OCI-M1 (cell line): ENCODE measurements around the gene FN3KRP.
"Not testable (repeated sequence)": the region's sequence is repeated elsewhere in the genome, so short reads cannot be mapped to it uniquely, and the experiment has no call there.

Source experiments
- DNase-seq: peaks from one replicate; lab custom pipeline; 2025; lab: John Stamatoyannopoulos, UW

FN3KRP gene

GRCh38 chr17:82743344-82744219 lies 27.1 kb downstream of the FN3KRP start:
- DNase-seq: no peak

- not testable (repeated sequence) for DNase-seq
Observed at GRCh38 chr17:82744736-82745135, 28.2 kb downstream of the FN3KRP start.

- no peak for DNase-seq
Observed at GRCh38 chr17:82745524-82745923, 29.0 kb downstream of the FN3KRP start.

DNA sequence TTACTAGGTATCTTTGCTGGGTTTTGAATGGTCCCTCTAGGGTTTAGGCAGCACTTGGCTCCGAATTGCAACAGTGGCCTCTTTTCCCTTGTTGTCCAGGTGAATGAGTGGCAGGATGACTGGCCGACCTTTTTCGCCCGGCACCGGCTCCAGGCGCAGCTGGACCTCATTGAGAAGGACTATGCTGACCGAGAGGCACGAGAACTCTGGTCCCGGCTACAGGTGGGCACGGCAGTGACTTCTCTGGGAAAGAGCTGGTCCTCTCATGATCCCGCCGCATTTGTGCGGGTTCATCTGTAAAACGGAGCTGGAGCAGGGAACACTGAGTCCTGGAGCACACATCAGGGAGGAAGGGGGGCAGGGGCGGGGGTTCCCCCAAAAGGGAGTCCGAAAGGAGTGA lies 32.2 kb downstream of the FN3KRP start:
- DNase-seq: no peak

- no peak for DNase-seq
Observed at GRCh38 chr17:82750241-82750908, 33.9 kb downstream of the FN3KRP start.

DNA sequence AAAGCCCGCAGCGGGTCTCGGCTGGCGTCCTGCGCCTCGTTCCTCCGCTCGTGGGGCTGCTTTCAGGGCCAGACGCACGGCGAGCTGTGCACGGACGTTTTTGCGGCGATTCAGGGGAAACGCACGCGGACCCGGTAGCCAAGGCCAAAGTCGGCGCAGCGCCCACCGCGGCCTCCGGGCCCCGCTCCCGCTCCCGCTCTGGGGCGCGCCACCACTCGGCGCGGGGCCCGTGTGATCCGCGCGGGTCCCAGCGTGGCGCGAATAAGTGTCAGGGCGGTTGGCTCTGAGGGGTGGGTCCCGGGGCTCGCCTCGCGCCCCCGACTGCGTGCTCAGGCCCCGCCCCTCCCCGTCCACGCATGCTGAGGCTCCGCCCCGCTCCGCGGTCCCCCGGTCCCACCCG lies 34.7 kb downstream of the FN3KRP start:
- no peak for DNase-seq

GRCh38 chr17:82751571-82752370 lies 35.3 kb downstream of the FN3KRP start, which contains the start of gene TBCD:
Gene TBCD, plus strand, starts transcription at chr17:82752065. Its CDS starts 129 bp downstream, at chr17:82752194.
- DNase-seq: peak; percentile 95

GRCh38 chr17:82752371-82753200 lies 36.1 kb downstream of the FN3KRP start:
- peak; percentile 39 for DNase-seq

- DNase-seq: no peak
Observed at GRCh38 chr17:82753201-82753464, 36.6 kb downstream of the FN3KRP start.

GRCh38 chr17:82754297-82755208 lies 38.0 kb downstream of the FN3KRP start:
- peak; percentile 53 for DNase-seq

GRCh38 chr17:82756166-82756565 lies 39.7 kb downstream of the FN3KRP start:
- DNase-seq: no peak

DNA sequence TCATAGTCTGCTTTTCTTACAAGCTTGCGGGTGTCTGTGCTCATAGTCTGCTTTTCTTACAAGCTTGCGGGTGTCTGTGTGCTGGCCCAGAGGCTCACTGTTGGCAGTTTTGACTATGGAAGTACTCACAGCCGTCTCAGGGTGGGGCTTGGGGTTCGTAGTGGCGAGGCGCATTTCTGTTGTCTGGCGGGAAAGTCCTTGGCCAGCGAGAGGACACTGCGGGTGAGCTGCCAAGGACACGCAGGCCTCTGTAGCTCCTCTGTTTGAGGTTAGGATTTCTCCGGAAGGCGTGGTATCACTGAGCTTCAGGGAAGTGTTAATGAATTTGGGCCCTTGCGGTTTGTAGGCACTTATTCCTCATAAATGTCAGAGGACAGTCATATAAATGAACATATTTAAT lies 48.9 kb downstream of the FN3KRP start:
- DNase-seq: no peak

- DNase-seq: peak; percentile 72
Observed at GRCh38 chr17:82767041-82767754, 50.7 kb downstream of the FN3KRP start.

GRCh38 chr17:82769041-82769440 lies 52.5 kb downstream of the FN3KRP start:
- DNase-seq: no peak

GRCh38 chr17:82772026-82772425 lies 55.5 kb downstream of the FN3KRP start:
- no peak for DNase-seq

DNA sequence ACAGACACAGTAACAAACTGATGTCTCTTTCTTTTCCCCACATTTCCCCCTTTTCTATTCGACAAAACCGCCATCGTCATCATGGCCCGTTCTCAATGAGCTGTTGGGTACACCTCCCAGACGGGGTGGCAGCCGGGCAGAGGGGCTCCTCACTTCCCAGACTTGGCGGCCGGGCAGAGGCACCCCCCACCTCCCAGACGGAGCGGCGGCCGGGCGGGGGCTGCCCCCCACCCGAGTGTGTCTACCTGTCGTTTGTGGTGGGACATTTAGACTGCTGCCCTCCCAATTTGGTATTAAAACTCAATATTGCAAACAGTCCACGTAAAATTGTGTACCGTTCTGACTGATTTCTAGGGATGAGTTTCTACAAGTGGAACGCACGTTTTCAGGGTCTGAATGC lies 58.0 kb downstream of the FN3KRP start:
- DNase-seq: not testable (repeated sequence)

GRCh38 chr17:82775001-82775823 lies 58.7 kb downstream of the FN3KRP start:
- DNase-seq: no peak

- DNase-seq: no peak
Observed at GRCh38 chr17:82776454-82776853, 59.9 kb downstream of the FN3KRP start.
